Motor neuron (in vitro differentiated cells): Measurements from ENCODE around the gene TRIOBP. TPM values are rescaled to one million over a fixed set of nuclear protein-coding genes. Genes with fewer than 3 reads are reported as not detected.

Experiments used
- ATAC-seq, 8 experiments: fragments of 200-7000 bp; cut with Tn5 transposase; replicated peaks in 6 of 8; 2 replicates each; pipeline ENCODE4 v1.8.0; 2021; ENCODE audit warnings: mild to moderate bottlenecking in 8 of 8, moderate library complexity in 8 of 8
- H3K27ac ChIP-seq, 2 donors: fragments of 250-450 bp; sonication (Bioruptor Pico); 2 replicates each; pipeline ENCODE4 v1.9.0; 2021; ENCODE audit warnings: antibody characterized with exemption in 2 of 2, mild to moderate bottlenecking in 2 of 2, moderate library complexity in 1 of 2
- H3K4me1 ChIP-seq, 2 donors: fragments of 250-450 bp; sonication (Bioruptor Pico); replicated peaks in 1 of 2; 2 replicates each; pipeline ENCODE4 v1.6.1; 2021; ENCODE audit warnings: antibody characterized with exemption in 2 of 2, mild to moderate bottlenecking in 2 of 2, moderate library complexity in 1 of 2
- H3K4me3 ChIP-seq, 5 donors: fragments of 250-450 bp; sonication (Bioruptor Pico); 2 replicates each; pipeline ENCODE4 v1.9.0; 2021; ENCODE audit warnings: antibody characterized with exemption in 5 of 5, mild to moderate bottlenecking in 5 of 5, moderate library complexity in 4 of 5
- WGBS, 10 experiments: fragments of 450-650 bp; shearing (Covaris generic); methylation state at CpG; one replicate each; pipeline ENCODE4 v1.0.0; 2022; 5-methylcytosine and 5-hydroxymethylcytosine counted together
- in situ Hi-C, 9 experiments: fragments of 400-800 bp; cut with MboI; loops; one replicate each; pipeline ENCODE4 v1.15.0; 2021; ENCODE audit warnings: low sequenced_read_pairs in 9 of 9, low pct_unique_long_range_greater_than_20kb in 2 of 9; ENCODE audit not compliant: unreplicated experiment in 9 of 9
- total RNA-seq, 8 experiments: library from RNA; unstranded; fragments of 300-600 nt; gene quantifications; 2 replicates each; pipeline versions ENCODE4 v1.2.3 to v1.2.4, GENCODE V29; 2022

The TRIOBP gene
- total RNA-seq, 8 experiments from 2014 or later, result 13.8 to 56.2 (median 25.3) TPM

DNA sequence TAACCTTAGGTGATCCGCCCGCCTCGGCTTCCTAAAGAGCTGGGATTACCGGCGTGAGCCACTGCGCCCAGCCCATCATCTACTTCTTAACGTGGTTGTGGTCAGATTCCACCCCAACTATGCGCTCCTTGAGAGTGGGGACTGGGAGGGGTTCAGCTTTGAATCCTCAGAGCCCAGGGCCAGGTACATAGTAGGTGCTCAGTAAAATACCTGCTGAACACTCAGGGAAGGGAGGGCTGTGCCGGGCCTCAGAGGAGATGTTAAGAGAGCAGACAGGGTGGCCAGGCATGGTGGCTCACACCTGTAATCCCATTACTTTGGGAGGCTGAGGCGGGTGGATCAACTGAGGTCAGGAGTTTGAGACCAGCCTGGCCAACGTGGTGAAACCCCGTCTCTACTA lies 22.6 kb upstream of the TRIOBP start:
- 80 to 100% (median 92%) methylated on average over 1 to 6 of the region's 12 CpGs; no CpG with 5 or more reads in 2 of the 10 experiments for WGBS, 10 experiments
- no peak for ATAC-seq
- H3K4me3 ChIP-seq, result no peak overlapping the region
- peak overlapping the region in 1 of 2 donors; percentile 59 for H3K27ac ChIP-seq
- peaks cover 16 to 20% of the 10 kb centered on the region in 2 donors for H3K4me1 ChIP-seq
- in situ Hi-C loops, result no loop called here

GRCh38 chr22:37674951-37675929 lies 21.6 kb upstream of the TRIOBP start, which contains the start of gene LGALS1:
LGALS1 (plus strand) TSS chr22:37675636; CDS start chr22:37675703, 67 bp downstream.
- WGBS, 10 experiments, result 0 to 52% (median 16%) methylated on average over 2 to 10 of the region's 34 CpGs; no CpG with 5 or more reads in 4 of the 10 experiments
- Histone ChIP-seq H3K27ac (peak within 1 kb of the TSS; percentile 63 to 77), H3K4me1 (peaks cover 16 to 20% of the 10 kb centered on the region in 2 donors), H3K4me3 (peak within 1 kb of the TSS in 4 of 5 donors; percentile 26 to 49 (median 42))
- peak; percentile 34 to 82 (median 46) for ATAC-seq
- in situ Hi-C loops, result no loop called here

GRCh38 chr22:37675930-37676735 lies 20.7 kb upstream of the TRIOBP start:
- in situ Hi-C loops, result no loop called here
- ATAC-seq, result peak in 2 of 8 experiments; percentile 0 to 3
- H3K27ac ChIP-seq, result peak overlapping the region; percentile 63 to 77
- H3K4me3 ChIP-seq, result peak overlapping the region; percentile 19 to 49 (median 40)
- 27 to 36% methylated on average over 2 to 3 of the region's 17 CpGs; no CpG with 5 or more reads in 8 of the 10 experiments for WGBS, 10 experiments
- H3K4me1 ChIP-seq, result peaks cover 16 to 20% of the 10 kb centered on the region in 2 donors

DNA sequence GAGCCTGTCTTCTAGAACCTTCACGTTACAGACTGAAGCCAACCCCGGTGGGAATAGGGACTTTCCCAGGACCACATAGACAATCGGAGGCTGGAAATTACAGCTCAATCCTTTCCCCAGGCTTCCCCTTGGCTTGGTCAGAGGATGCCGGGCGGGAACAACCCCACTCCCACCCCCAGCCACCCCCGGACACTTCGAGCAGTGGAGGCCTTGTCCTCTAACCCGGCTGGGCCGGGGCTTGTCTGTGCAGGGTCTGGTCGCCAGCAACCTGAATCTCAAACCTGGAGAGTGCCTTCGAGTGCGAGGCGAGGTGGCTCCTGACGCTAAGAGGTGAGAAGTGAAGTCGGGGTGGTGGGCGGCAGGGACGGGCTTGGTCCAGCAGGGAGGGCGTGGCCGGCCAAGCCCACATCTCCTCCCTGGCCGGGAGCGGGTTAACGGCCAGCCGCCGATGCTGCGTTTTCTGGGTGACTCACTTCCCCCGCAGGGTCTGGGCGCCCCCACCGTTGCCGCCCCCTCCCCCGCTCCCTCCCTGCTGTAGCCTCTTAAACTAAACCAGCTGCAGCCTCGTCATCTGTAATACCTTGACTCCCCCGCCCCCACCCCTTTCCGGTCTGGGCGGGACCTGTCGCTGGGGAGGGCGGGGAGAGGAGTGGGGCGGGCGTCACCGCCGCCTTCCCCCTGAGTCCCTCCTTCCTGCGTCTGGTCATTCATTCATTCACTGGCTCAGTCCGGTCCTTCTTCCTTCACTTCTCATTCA lies 19.9 kb upstream of the TRIOBP start:
- Histone ChIP-seq H3K4me3 (peak overlapping the region; percentile 19 to 49 (median 40)), H3K27ac (peak overlapping the region; percentile 63 to 77), H3K4me1 (peaks cover 16 to 20% of the 10 kb centered on the region in 2 donors)
- peak; percentile 42 to 85 (median 80) for ATAC-seq
- 0% methylated on average over 3 of the region's 42 CpGs; no CpG with 5 or more reads in 9 of the 10 experiments for WGBS, 10 experiments
- in situ Hi-C loops, result no loop called here

DNA sequence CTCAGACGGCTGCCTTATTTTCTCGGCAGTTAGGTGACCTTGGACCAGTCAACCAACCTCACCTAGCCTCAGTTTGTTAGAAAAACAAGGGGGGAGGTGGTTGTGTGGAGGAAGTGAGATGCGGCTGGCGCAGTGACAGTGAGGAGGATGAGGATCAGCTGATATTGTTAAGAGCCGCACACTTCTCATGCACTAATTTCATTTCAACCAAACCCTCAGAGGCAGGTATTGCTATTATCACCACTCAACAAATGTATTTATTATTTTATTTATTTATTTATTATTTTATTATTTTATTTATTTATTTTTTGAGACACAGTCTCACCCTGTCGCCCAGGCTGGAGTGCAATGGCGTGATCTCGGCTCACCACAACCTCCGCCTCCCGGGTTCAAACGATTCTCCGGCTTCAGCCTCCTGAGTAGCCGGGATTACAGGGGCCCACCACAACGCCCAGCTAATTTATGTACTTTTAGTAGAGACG lies 19.3 kb upstream of the TRIOBP start:
- WGBS, 10 experiments, result 0 to 100% (median 80%) methylated on average over 1 to 10 of the region's 15 CpGs; no CpG with 5 or more reads in 1 of the 10 experiments
- in situ Hi-C loops, result no loop called here
- ATAC-seq, result no peak
- H3K4me3 ChIP-seq, result peak overlapping the region in 4 of 5 donors; percentile 26 to 49 (median 42)
- H3K4me1 ChIP-seq, result peaks cover 16 to 20% of the 10 kb centered on the region in 2 donors
- H3K27ac ChIP-seq, result peak overlapping the region in 1 of 2 donors; percentile 63

GRCh38 chr22:37678372-37678771 lies 18.5 kb upstream of the TRIOBP start:
- in situ Hi-C loops, result no loop called here
- 45 to 58% methylated on average over 2 to 4 of the region's 18 CpGs; no CpG with 5 or more reads in 8 of the 10 experiments for WGBS, 10 experiments
- no peak for ATAC-seq
- H3K4me3 ChIP-seq, result no peak overlapping the region
- no peak overlapping the region for H3K27ac ChIP-seq
- H3K4me1 ChIP-seq, result peaks cover 16 to 20% of the 10 kb centered on the region in 2 donors

DNA sequence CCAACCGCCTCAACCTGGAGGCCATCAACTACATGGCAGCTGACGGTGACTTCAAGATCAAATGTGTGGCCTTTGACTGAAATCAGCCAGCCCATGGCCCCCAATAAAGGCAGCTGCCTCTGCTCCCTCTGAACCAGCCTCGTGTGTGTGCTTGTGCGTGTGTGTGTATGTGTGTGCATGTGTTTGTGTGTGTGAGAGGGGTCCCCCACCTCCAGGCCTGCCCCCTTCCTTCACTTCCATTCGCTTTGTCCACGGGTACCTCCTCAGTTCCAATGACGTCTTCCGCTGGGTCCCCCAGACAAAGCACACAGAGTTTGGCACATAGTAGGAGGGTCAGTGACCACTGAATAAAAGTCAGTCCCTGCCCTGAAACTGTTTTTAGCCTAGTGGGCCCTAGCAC lies 17.2 kb upstream of the TRIOBP start:
- Histone ChIP-seq H3K4me1 (peaks cover 16 to 18% of the 10 kb centered on the region in 2 donors), H3K27ac (no peak overlapping the region), H3K4me3 (no peak overlapping the region)
- in situ Hi-C loops, result no loop called here
- WGBS, 10 experiments, result 72 to 100% (median 91%) methylated on average over 1 to 6 of the region's 8 CpGs; no CpG with 5 or more reads in 3 of the 10 experiments
- ATAC-seq, result no peak

- ATAC-seq, result no peak
- WGBS, 10 experiments, result 45 to 89% (median 76%) methylated on average over 2 to 6 of the region's 7 CpGs; no CpG with 5 or more reads in 3 of the 10 experiments
- peaks cover 10 to 13% of the 10 kb centered on the region in 2 donors for H3K4me1 ChIP-seq
- H3K27ac ChIP-seq, result no peak overlapping the region
- in situ Hi-C loops, result no loop called here
- no peak overlapping the region for H3K4me3 ChIP-seq
Measured at GRCh38 chr22:37680191-37680851, 16.5 kb upstream of the TRIOBP start.

DNA sequence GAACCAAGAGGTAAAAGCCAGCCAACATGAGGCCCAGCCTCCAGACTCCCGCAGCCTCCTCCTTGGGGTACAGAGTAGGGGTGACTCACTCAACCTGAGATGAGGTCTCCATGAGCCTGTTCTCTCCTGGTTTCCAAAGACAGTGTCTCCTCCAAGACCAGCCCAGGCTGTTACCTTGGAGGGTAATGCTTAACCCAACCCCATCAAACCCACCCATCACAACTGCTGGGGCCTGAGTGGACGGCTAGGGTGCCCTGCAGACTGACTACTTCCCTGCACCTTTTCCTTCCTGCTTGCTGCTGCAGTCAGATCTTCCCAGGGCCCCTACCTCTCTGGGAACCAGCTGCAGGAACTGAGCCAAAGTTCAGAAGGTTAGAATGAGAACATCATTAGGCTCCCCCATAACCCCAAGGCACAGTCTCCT lies 15.8 kb upstream of the TRIOBP start:
- no peak for ATAC-seq
- WGBS, 10 experiments, result 83 to 100% methylated on average over 1 of the region's 2 CpGs; no CpG with 5 or more reads in 8 of the 10 experiments
- in situ Hi-C loops, result no loop called here
- peaks cover 8 to 10% of the 10 kb centered on the region in 2 donors for H3K4me1 ChIP-seq
- H3K27ac ChIP-seq, result no peak overlapping the region
- no peak overlapping the region for H3K4me3 ChIP-seq

- Histone ChIP-seq H3K27ac (no peak overlapping the region), H3K4me3 (no peak overlapping the region), H3K4me1 (peaks cover 5 to 7% of the 10 kb centered on the region in 2 donors)
- in situ Hi-C loops, result no loop called here
- 13 to 40% (median 20%) methylated on average over 1 to 5 of the region's 6 CpGs; no CpG with 5 or more reads in 5 of the 10 experiments for WGBS, 10 experiments
- peak in 3 of 8 experiments; percentile 16 to 48 (median 16) for ATAC-seq
Measured at GRCh38 chr22:37681556-37682049, 15.2 kb upstream of the TRIOBP start.

- Histone ChIP-seq H3K27ac (no peak overlapping the region), H3K4me1 (peaks cover 2 to 5% of the 10 kb centered on the region in 2 donors), H3K4me3 (no peak overlapping the region)
- ATAC-seq, result no peak
- in situ Hi-C loops, result no loop called here
- 28 to 100% (median 85%) methylated on average over 1 to 10 of the region's 16 CpGs for WGBS, 10 experiments
Measured at GRCh38 chr22:37684803-37685615, 11.8 kb upstream of the TRIOBP start.
